Panc1 (cell line): ENCODE results near the gene RASSF4. TPM values are rescaled to one million over a fixed set of nuclear protein-coding genes. Genes with fewer than 3 reads are reported as not detected.

Experiments
- ATAC-seq: fragments of 200-7000 bp; cut with Tn5 transposase; 2 replicates; pipeline ENCODE4 v1.9.1; 2020; ENCODE audit warnings: mild to moderate bottlenecking, moderate library complexity
- BruUV-seq: library from RNA; stranded (reverse); fragments of 400-500 nt; replicated peaks from 2 replicates; lab custom pipeline; 2021; lab: Mats Ljungman, UMichigan
- CTCF ChIA-PET: fragments of 300-600 bp; sonication (Branson Sonifier 250); formaldehyde crosslinking; loops from one replicate; lab custom pipeline; 2022; ENCODE audit warnings: antibody characterized with exemption; lab: Charles Lee
- POLR2A ChIA-PET: fragments of 300-600 bp; sonication (Branson Sonifier 250); formaldehyde crosslinking; loops from one replicate; lab custom pipeline; 2022; ENCODE audit warnings: antibody characterized with exemption; lab: Charles Lee
- DNase-seq: peaks from one replicate; pipeline ENCODE4 v3.0.0-alpha.2; 2010; ENCODE audit warnings: low read depth, low spot score
- H3K27ac ChIP-seq: 2 replicates; pipeline ENCODE4 v1.5.1; 2011; ENCODE audit warnings: mild to moderate bottlenecking, low read length, inconsistent platforms
- H3K27me3 ChIP-seq: fragments of 200-500 bp; sonication (Bioruptor generic); 2 replicates; pipeline ENCODE4 v1.6.0; 2014; ENCODE audit warnings: low read length, inconsistent platforms; ENCODE audit not compliant: control insufficient read depth, insufficient read depth
- H3K36me3 ChIP-seq: fragments of 200-500 bp; sonication (Bioruptor generic); 2 replicates; pipeline ENCODE4 v1.5.1; 2014; ENCODE audit warnings: inconsistent platforms, mild to moderate bottlenecking, low read length, moderate library complexity; ENCODE audit not compliant: control insufficient read depth, insufficient read depth
- H3K4me1 ChIP-seq: 2 replicates; pipeline ENCODE4 v1.5.1; 2011; ENCODE audit warnings: inconsistent platforms, mild to moderate bottlenecking, low read length, moderate library complexity; ENCODE audit not compliant: control insufficient read depth, insufficient read depth
- H3K4me3 ChIP-seq, 2 experiments: 2 replicates each; pipeline ENCODE4 v1.5.1; 2011 to 2012; ENCODE audit warnings: low read depth in 2 of 2, low read length in 2 of 2, mild to moderate bottlenecking in 2 of 2, inconsistent platforms in 1 of 2, moderate library complexity in 1 of 2
- H3K9me3 ChIP-seq: fragments of 200-500 bp; sonication (Bioruptor generic); 2 replicates; pipeline ENCODE4 v1.5.1; 2014; ENCODE audit warnings: low read depth, mild to moderate bottlenecking, inconsistent platforms, low read length, moderate library complexity; ENCODE audit not compliant: control insufficient read depth, insufficient read depth
- CTCF ChIP-seq: fragments of 450-650 bp; IDR thresholded peaks from 2 replicates; pipeline ENCODE4 v1.5.1; 2017; ENCODE audit warnings: mild to moderate bottlenecking
- POLR2AphosphoS5 ChIP-seq: IDR thresholded peaks from 2 replicates; pipeline ENCODE4 v1.6.1; 2012; ENCODE audit warnings: mild to moderate bottlenecking, low read depth, low read length, moderate library complexity
- SIN3A ChIP-seq: IDR thresholded peaks from 2 replicates; pipeline ENCODE4 v1.6.1; 2012; ENCODE audit warnings: low read depth, mild to moderate bottlenecking, low read length, moderate library complexity, borderline replicate concordance; ENCODE audit not compliant: insufficient read depth
- TCF7L2 ChIP-seq: IDR thresholded peaks from 2 replicates; pipeline ENCODE4 v1.6.1; 2011; ENCODE audit warnings: mild to moderate bottlenecking, low read depth, low read length, inconsistent platforms
- in situ Hi-C: cut with HindIII; loops from 2 replicates; pipeline ENCODE4 v1.10.0; 2016; ENCODE audit warnings: low sequenced_read_pairs, low pct_unique_long_range_greater_than_20kb
- intact Hi-C: fragments of 100-400 bp; cut with micrococcal nuclease; formaldehyde crosslinking; loops from one replicate; pipeline ENCODE4 v1.10.0; 2022; ENCODE audit not compliant: unreplicated experiment
- total RNA-seq: library from RNA; stranded (reverse); gene quantifications from one replicate; pipeline ENCODE4 v1.2.1, GENCODE V29; 2021; ENCODE audit not compliant: unreplicated experiment
- TF ChIP-seq, protein P1 (sequence below), 2 experiments: IDR thresholded peaks; 2 replicates each; pipeline ENCODE4 v1.6.1; 2011 to 2012; ENCODE audit warnings: low read depth in 2 of 2, control low read depth in 1 of 2, low read length in 1 of 2, mild to moderate bottlenecking in 1 of 2, moderate library complexity in 1 of 2; ENCODE audit not compliant: insufficient read depth in 1 of 2

Gene RASSF4
- total RNA-seq, 1 experiment from 2014 or later = 13.9 TPM

DNA sequence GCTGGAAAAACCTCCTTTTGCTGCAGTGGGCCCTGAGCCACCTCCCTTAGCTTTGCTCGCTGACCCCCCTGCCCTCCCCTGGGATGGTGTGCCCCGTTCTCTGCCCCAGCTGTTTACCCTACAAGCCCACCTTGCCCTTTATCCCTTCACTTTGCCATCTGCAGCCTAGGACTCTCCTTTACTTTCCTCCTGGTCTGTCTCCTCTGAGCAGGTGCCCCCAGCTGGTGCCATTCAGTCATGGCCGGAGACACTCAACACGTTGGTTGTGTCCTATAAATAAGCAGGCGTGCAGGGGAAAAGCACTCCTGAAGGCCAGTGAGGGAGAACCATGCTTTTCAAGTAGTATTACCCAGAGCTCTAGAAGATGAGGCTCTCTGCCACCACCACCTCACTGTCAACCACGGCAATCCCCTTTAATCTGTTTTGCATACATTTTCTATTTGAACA lies 6.1 kb downstream of the RASSF4 start:
- Histone ChIP-seq H3K27ac (peak overlapping the region; percentile 70), H3K4me1 (peaks cover 44% of the 10 kb centered on the region), H3K4me3 (no peak overlapping the region), H3K9me3 (no peaks in the 10 kb centered on the region), H3K27me3 (no peaks in the 10 kb centered on the region), H3K36me3 (no peaks in the 10 kb centered on the region)
- TF ChIP-seq SIN3A (no peak), CTCF (no peak), POLR2AphosphoS5 (no peak), TCF7L2 (no peak)
- TF ChIP-seq, protein P1, sequence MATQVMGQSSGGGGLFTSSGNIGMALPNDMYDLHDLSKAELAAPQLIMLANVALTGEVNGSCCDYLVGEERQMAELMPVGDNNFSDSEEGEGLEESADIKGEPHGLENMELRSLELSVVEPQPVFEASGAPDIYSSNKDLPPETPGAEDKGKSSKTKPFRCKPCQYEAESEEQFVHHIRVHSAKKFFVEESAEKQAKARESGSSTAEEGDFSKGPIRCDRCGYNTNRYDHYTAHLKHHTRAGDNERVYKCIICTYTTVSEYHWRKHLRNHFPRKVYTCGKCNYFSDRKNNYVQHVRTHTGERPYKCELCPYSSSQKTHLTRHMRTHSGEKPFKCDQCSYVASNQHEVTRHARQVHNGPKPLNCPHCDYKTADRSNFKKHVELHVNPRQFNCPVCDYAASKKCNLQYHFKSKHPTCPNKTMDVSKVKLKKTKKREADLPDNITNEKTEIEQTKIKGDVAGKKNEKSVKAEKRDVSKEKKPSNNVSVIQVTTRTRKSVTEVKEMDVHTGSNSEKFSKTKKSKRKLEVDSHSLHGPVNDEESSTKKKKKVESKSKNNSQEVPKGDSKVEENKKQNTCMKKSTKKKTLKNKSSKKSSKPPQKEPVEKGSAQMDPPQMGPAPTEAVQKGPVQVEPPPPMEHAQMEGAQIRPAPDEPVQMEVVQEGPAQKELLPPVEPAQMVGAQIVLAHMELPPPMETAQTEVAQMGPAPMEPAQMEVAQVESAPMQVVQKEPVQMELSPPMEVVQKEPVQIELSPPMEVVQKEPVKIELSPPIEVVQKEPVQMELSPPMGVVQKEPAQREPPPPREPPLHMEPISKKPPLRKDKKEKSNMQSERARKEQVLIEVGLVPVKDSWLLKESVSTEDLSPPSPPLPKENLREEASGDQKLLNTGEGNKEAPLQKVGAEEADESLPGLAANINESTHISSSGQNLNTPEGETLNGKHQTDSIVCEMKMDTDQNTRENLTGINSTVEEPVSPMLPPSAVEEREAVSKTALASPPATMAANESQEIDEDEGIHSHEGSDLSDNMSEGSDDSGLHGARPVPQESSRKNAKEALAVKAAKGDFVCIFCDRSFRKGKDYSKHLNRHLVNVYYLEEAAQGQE (IDR thresholded peaks at IDR 0.05; ENCODE audit: insufficient read depth in 1 of 2, low read depth in 2 of 2, low read length in 1 of 2) = no peak
- in situ Hi-C loops = no loop called here
- CTCF ChIA-PET = no interaction called here
- intact Hi-C loops = no loop called here
- POLR2A ChIA-PET = interaction anchor here (0.5 kb wide), 1 partner anchor 10 kb away, joined by 4 read pairs; no protein-coding TSS in a partner anchor
- BruUV-seq = no TSS peak
- DNase-seq (no peak), ATAC-seq (no peak)

- no peaks in the 10 kb centered on the region for H3K9me3 ChIP-seq
- POLR2A ChIA-PET = interaction anchor here (0.5 kb wide), 1 partner anchor 23 kb away, joined by 3 read pairs; no protein-coding TSS in a partner anchor
- in situ Hi-C loops = no loop called here
Observed at GRCh38 chr10:44966129-44966815, 6.7 kb downstream of the RASSF4 start.

More at GRCh38 chr10:44966129-44966815, 6.7 kb downstream of the RASSF4 start:
- ATAC-seq (no peak), DNase-seq (no peak)
- intact Hi-C loops = no loop called here
- CTCF ChIA-PET = interaction anchor here (0.6 to 1.1 kb wide), 2 partner anchors 14 to 595 kb away, joined by 4 to 5 read pairs; no protein-coding TSS in a partner anchor
- H3K36me3 ChIP-seq = no peaks in the 10 kb centered on the region
- TF ChIP-seq SIN3A (no peak), CTCF (no peak), POLR2AphosphoS5 (no peak), TCF7L2 (no peak)
- TF ChIP-seq, protein P1 (IDR thresholded peaks at IDR 0.05; ENCODE audit: insufficient read depth in 1 of 2, low read depth in 2 of 2, low read length in 1 of 2) = no peak
- peaks cover 38% of the 10 kb centered on the region for H3K4me1 ChIP-seq
- peak overlapping the region; percentile 70 for H3K27ac ChIP-seq
- H3K4me3 ChIP-seq = 0 out of 4 replicates have a peak overlapping the region, but pooled peaks of 1 of the 2 experiments have one; percentile 2
- no TSS peak for BruUV-seq
- H3K27me3 ChIP-seq = no peaks in the 10 kb centered on the region
